H9 (cell line): ENCODE data around the gene LRFN2. TPM values are rescaled to one million over a fixed set of nuclear protein-coding genes. Genes with fewer than 3 reads are reported as not detected.

Experiments
- DNase-seq: peaks from one replicate; pipeline ENCODE4 v3.0.0-alpha.2; 2017
- H2AFZ ChIP-seq: one replicate; pipeline ENCODE4 v1.6.1; 2013; ENCODE audit warnings: mild to moderate bottlenecking, low read length, control low read depth, moderate library complexity
- H2AK5ac ChIP-seq: 2 replicates; pipeline ENCODE4 v1.6.1; 2013; ENCODE audit warnings: low read length, control low read depth, mixed read lengths; ENCODE audit not compliant: insufficient read length
- H2BK120ac ChIP-seq: one replicate; pipeline ENCODE4 v1.6.1; 2013; ENCODE audit warnings: low read depth, mild to moderate bottlenecking, low read length, control low read depth, inconsistent platforms; ENCODE audit not compliant: poor library complexity, severe bottlenecking
- H2BK12ac ChIP-seq: 2 replicates; pipeline ENCODE4 v1.6.1; 2013; ENCODE audit warnings: low read length, control low read depth, mixed read lengths, low read depth; ENCODE audit not compliant: insufficient read length
- H2BK15ac ChIP-seq: 2 replicates; pipeline ENCODE4 v1.6.1; 2013; ENCODE audit warnings: low read depth, low read length, control low read depth
- H2BK20ac ChIP-seq: one replicate; pipeline ENCODE4 v1.6.1; 2013; ENCODE audit warnings: low read depth, mild to moderate bottlenecking, low read length, control low read depth, inconsistent platforms; ENCODE audit not compliant: poor library complexity, severe bottlenecking
- H2BK5ac ChIP-seq: 2 replicates; pipeline ENCODE4 v1.6.1; 2013; ENCODE audit warnings: low read length, control low read depth, mixed read lengths; ENCODE audit not compliant: insufficient read length
- H3K14ac ChIP-seq: 2 replicates; pipeline ENCODE4 v1.6.1; 2013; ENCODE audit warnings: low read length, control low read depth; ENCODE audit not compliant: insufficient read depth
- H3K18ac ChIP-seq: 2 replicates; pipeline ENCODE4 v1.6.1; 2013; ENCODE audit warnings: low read depth, mild to moderate bottlenecking, mixed read lengths, low read length, control low read depth; ENCODE audit not compliant: insufficient read length
- H3K23ac ChIP-seq: 2 replicates; pipeline ENCODE4 v1.6.1; 2013; ENCODE audit warnings: low read length, control low read depth, mixed read lengths, low read depth; ENCODE audit not compliant: insufficient read length
- H3K23me2 ChIP-seq: 2 replicates; pipeline ENCODE4 v1.6.1; 2013; ENCODE audit warnings: low read depth, mild to moderate bottlenecking, mixed read lengths, low read length, control low read depth; ENCODE audit not compliant: insufficient read length, poor library complexity, severe bottlenecking
- H3K27ac ChIP-seq: 2 replicates; pipeline ENCODE4 v1.5.1; 2013; ENCODE audit warnings: low read length, control low read depth, mixed read lengths, low read depth; ENCODE audit not compliant: insufficient read length
- H3K27me3 ChIP-seq: 2 replicates; pipeline ENCODE4 v1.6.1; 2013; ENCODE audit warnings: low read length, control low read depth, inconsistent platforms; ENCODE audit not compliant: insufficient read depth
- H3K4ac ChIP-seq: 2 replicates; pipeline ENCODE4 v1.6.1; 2013; ENCODE audit warnings: low read depth, mild to moderate bottlenecking, control low read depth, inconsistent platforms, low read length, moderate library complexity
- H3K4me1 ChIP-seq: 2 replicates; pipeline ENCODE4 v1.6.1; 2013; ENCODE audit warnings: low read length, control low read depth, inconsistent platforms; ENCODE audit not compliant: insufficient read depth
- H3K4me2 ChIP-seq: 2 replicates; pipeline ENCODE4 v1.6.1; 2013; ENCODE audit warnings: low read length, control low read depth, mixed read lengths; ENCODE audit not compliant: insufficient read length, insufficient read depth
- H3K56ac ChIP-seq: 2 replicates; pipeline ENCODE4 v1.6.1; 2013; ENCODE audit warnings: low read depth, mild to moderate bottlenecking, mixed read lengths, low read length, control low read depth; ENCODE audit not compliant: insufficient read length
- H3K79me1 ChIP-seq: 2 replicates; pipeline ENCODE4 v1.6.1; 2013; ENCODE audit warnings: low read depth, mild to moderate bottlenecking, moderate library complexity, low read length, control low read depth, inconsistent platforms; ENCODE audit not compliant: insufficient read depth, poor library complexity, severe bottlenecking
- H3K79me2 ChIP-seq: 2 replicates; pipeline ENCODE4 v1.6.1; 2013; ENCODE audit warnings: low read length, control low read depth, inconsistent platforms; ENCODE audit not compliant: insufficient read depth
- H3K9ac ChIP-seq: 2 replicates; pipeline ENCODE4 v1.6.1; 2013; ENCODE audit warnings: low read length, control low read depth, mixed read lengths; ENCODE audit not compliant: insufficient read length; ENCODE audit errors: extremely low read depth
- H3K9me3 ChIP-seq: one replicate; pipeline ENCODE4 v1.6.1; 2013; ENCODE audit warnings: low read depth, low read length, inconsistent platforms; ENCODE audit not compliant: control insufficient read depth
- H3T11ph ChIP-seq: one replicate; pipeline ENCODE4 v1.6.1; 2013; ENCODE audit warnings: mild to moderate bottlenecking, low read length, control low read depth, inconsistent platforms
- H4K20me1 ChIP-seq: one replicate; pipeline ENCODE4 v1.6.1; 2013; ENCODE audit not compliant: control insufficient read depth, insufficient read length, insufficient read depth
- H4K5ac ChIP-seq: 2 replicates; pipeline ENCODE4 v1.6.1; 2013; ENCODE audit warnings: low read depth, mild to moderate bottlenecking, mixed read lengths, low read length, control low read depth; ENCODE audit not compliant: insufficient read length
- H4K8ac ChIP-seq: replicated peaks from 2 replicates; pipeline ENCODE4 v1.6.1; 2013; ENCODE audit warnings: low read length, control low read depth, mixed read lengths, low read depth; ENCODE audit not compliant: insufficient read length
- H4K91ac ChIP-seq: 2 replicates; pipeline ENCODE4 v1.6.1; 2013; ENCODE audit warnings: low read depth, mild to moderate bottlenecking, moderate library complexity, mixed read lengths, low read length, control low read depth; ENCODE audit not compliant: insufficient read length
- H3K27ac Mint-ChIP-seq, 3 experiments: 2 replicates in 2 of 3; 3 replicates in 1 of 3; pipeline ENCODE4 v1.8.0; 2020 to 2021; ENCODE audit warnings: mixed read lengths in 3 of 3, mild to moderate bottlenecking in 1 of 3, moderate library complexity in 1 of 3
- H3K27me3 Mint-ChIP-seq: 2 replicates; pipeline ENCODE4 v1.8.0; 2021; ENCODE audit warnings: low read depth, mild to moderate bottlenecking, moderate library complexity, mixed read lengths
- H3K36me3 Mint-ChIP-seq, 3 experiments: 2 replicates in 2 of 3; 3 replicates in 1 of 3; pipeline ENCODE4 v1.8.0; 2020 to 2021; ENCODE audit warnings: low read depth in 3 of 3, mixed read lengths in 3 of 3; ENCODE audit not compliant: insufficient read depth in 1 of 3
- H3K4me1 Mint-ChIP-seq, 2 experiments: 2 replicates each; pipeline ENCODE4 v1.8.0; 2020; ENCODE audit warnings: mixed read lengths in 2 of 2
- H3K4me3 Mint-ChIP-seq, 2 experiments: 2 replicates in 1 of 2; 3 replicates in 1 of 2; pipeline ENCODE4 v1.8.0; 2020 to 2021; ENCODE audit warnings: mild to moderate bottlenecking in 2 of 2, mixed read lengths in 2 of 2, moderate library complexity in 1 of 2
- H3K9me3 Mint-ChIP-seq, 2 experiments: 2 replicates in 1 of 2; 3 replicates in 1 of 2; pipeline ENCODE4 v1.8.0; 2020; ENCODE audit warnings: mild to moderate bottlenecking in 2 of 2, mixed read lengths in 2 of 2, moderate library complexity in 1 of 2
- WGBS: extraction: QIAGEN DNeasy Blood & Tissue Kit; methylation state at CpG from one replicate; pipeline ENCODE4 v1.1.7; 2013; ENCODE audit warnings: missing lambda C conversion rate, low lambda C conversion rate, mixed read lengths; ENCODE audit not compliant: insufficient read length; ENCODE audit errors: extremely low coverage; 5-methylcytosine and 5-hydroxymethylcytosine counted together
- total RNA-seq: library from RNA; stranded (reverse); gene quantifications from 2 replicates; pipeline ENCODE4 v1.2.1, GENCODE V29; 2021
- TF ChIP-seq, protein P1 (sequence below): fragments of 200-600 bp; sonication (generic); conservative IDR thresholded peaks from 3 replicates; pipeline ENCODE4 v1.8.0; 2021; ENCODE audit warnings: antibody characterized with exemption, mild to moderate bottlenecking

LRFN2 gene
- total RNA-seq, 1 experiment from 2014 or later = 0.11 TPM

GRCh38 chr6:40378725-40379074 lies 208.5 kb downstream of the LRFN2 start:
- Histone ChIP-seq H3K4ac (no peak overlapping the region), H3K18ac (no peak overlapping the region), H2BK15ac (no peak overlapping the region), H3K79me2 (no peaks in the 10 kb centered on the region), H2AK5ac (no peak overlapping the region), H3K79me1 (no peaks in the 10 kb centered on the region), H3K4me1 (no peaks in the 10 kb centered on the region), H3K27me3 (no peaks in the 10 kb centered on the region), H3K56ac (no peak overlapping the region), H4K91ac (no peak overlapping the region), H4K8ac (no peak overlapping the region), H4K5ac (no peak overlapping the region), H3K27ac (no peak overlapping the region), H2AFZ (no peak overlapping the region), H4K20me1 (no peaks in the 10 kb centered on the region), H3K23ac (no peak overlapping the region), H2BK12ac (no peak overlapping the region), H3K23me2 (no peaks in the 10 kb centered on the region), H2BK5ac (no peak overlapping the region), H2BK20ac (no peak overlapping the region), H3K4me2 (no peak overlapping the region), H3K9ac (no peak overlapping the region), H3T11ph (no peak overlapping the region), H3K14ac (no peak overlapping the region), H2BK120ac (no peak overlapping the region), H3K9me3 (no peaks in the 10 kb centered on the region)
- Mint-ChIP-seq H3K36me3 (no peaks in the 10 kb centered on the region), H3K9me3 (no peaks in the 10 kb centered on the region; a peak in 1 of 5 replicates), H3K27ac (no peak overlapping the region), H3K4me3 (no peak overlapping the region), H3K4me1 (no peaks in the 10 kb centered on the region), H3K27me3 (peaks cover 9% of the 10 kb centered on the region)
- TF ChIP-seq, protein P1, sequence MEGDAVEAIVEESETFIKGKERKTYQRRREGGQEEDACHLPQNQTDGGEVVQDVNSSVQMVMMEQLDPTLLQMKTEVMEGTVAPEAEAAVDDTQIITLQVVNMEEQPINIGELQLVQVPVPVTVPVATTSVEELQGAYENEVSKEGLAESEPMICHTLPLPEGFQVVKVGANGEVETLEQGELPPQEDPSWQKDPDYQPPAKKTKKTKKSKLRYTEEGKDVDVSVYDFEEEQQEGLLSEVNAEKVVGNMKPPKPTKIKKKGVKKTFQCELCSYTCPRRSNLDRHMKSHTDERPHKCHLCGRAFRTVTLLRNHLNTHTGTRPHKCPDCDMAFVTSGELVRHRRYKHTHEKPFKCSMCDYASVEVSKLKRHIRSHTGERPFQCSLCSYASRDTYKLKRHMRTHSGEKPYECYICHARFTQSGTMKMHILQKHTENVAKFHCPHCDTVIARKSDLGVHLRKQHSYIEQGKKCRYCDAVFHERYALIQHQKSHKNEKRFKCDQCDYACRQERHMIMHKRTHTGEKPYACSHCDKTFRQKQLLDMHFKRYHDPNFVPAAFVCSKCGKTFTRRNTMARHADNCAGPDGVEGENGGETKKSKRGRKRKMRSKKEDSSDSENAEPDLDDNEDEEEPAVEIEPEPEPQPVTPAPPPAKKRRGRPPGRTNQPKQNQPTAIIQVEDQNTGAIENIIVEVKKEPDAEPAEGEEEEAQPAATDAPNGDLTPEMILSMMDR = no peak
- WGBS = no CpG with 5 or more reads among the region's 11 CpGs
- no peak for DNase-seq
